Measurements from ENCODE around the gene SGF29.

- TF ChIP-seq, protein P1, sequence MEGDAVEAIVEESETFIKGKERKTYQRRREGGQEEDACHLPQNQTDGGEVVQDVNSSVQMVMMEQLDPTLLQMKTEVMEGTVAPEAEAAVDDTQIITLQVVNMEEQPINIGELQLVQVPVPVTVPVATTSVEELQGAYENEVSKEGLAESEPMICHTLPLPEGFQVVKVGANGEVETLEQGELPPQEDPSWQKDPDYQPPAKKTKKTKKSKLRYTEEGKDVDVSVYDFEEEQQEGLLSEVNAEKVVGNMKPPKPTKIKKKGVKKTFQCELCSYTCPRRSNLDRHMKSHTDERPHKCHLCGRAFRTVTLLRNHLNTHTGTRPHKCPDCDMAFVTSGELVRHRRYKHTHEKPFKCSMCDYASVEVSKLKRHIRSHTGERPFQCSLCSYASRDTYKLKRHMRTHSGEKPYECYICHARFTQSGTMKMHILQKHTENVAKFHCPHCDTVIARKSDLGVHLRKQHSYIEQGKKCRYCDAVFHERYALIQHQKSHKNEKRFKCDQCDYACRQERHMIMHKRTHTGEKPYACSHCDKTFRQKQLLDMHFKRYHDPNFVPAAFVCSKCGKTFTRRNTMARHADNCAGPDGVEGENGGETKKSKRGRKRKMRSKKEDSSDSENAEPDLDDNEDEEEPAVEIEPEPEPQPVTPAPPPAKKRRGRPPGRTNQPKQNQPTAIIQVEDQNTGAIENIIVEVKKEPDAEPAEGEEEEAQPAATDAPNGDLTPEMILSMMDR (IDR thresholded peaks at IDR 0.05 in 8 of 11, conservative IDR thresholded peaks at IDR 0.05 in 3 of 11) = no peak
- no peak for TF ChIP-seq POLR2A (IDR thresholded peaks at IDR 0.05)
- no peak for TF ChIP-seq POLR2AphosphoS5 (IDR thresholded peaks at IDR 0.05)
Measured at GRCh38 chr16:28617874-28618273, 64.2 kb downstream of the SGF29 start.

Measured in spleen (tissue), 7 donors.